Liver (tissue), 3 donors: ENCODE results near the gene ACOT7.

Experiments
- ATF3 ChIP-seq: IDR thresholded peaks from 2 replicates; pipeline ENCODE4 v1.6.1; 2016; ENCODE audit warnings: antibody characterized with exemption
- CTCF ChIP-seq: fragments of 150-350 bp; IDR thresholded peaks from 2 replicates; pipeline ENCODE4 v1.5.1; 2017; ENCODE audit warnings: improper control_type of control experiment, low read depth, low read length; ENCODE audit not compliant: missing input control
- MAX ChIP-seq: IDR thresholded peaks from 2 replicates; pipeline ENCODE4 v1.6.1; 2016; ENCODE audit warnings: antibody characterized with exemption
- RAD21 ChIP-seq, 2 donors: IDR thresholded peaks; 2 replicates each; pipeline ENCODE4 v1.6.1; 2016; ENCODE audit warnings: antibody characterized with exemption in 2 of 2, mild to moderate bottlenecking in 2 of 2
- YY1 ChIP-seq: IDR thresholded peaks from 2 replicates; pipeline ENCODE4 v1.6.1; 2016; ENCODE audit warnings: antibody characterized with exemption, mild to moderate bottlenecking
- donor health status: healthy.
- donor health status: healthy.

- no peak for TF ChIP-seq CTCF
- no peak for TF ChIP-seq MAX
- no peak for TF ChIP-seq RAD21 (IDR thresholded peaks at IDR 0.05)
- TF ChIP-seq YY1 = no peak
- TF ChIP-seq ATF3 = no peak
Measured at GRCh38 chr1:6386371-6386949, 7.1 kb downstream of the ACOT7 start.
